Mammary epithelial cell (primary cell): ENCODE results near the gene RPL35A.

Experiments used
- EZH2 ChIP-seq: IDR thresholded peaks from 2 replicates; pipeline ENCODE4 v1.6.1; 2012; ENCODE audit warnings: low read length, inconsistent platforms, borderline replicate concordance
- TF ChIP-seq, protein P1 (sequence below), 2 donors: IDR thresholded peaks in 1 of 2; conservative IDR thresholded peaks in 1 of 2; 2 replicates each; pipeline ENCODE4 v1.5.1; 2011 to 2012; ENCODE audit warnings: inconsistent platforms in 2 of 2, low read length in 2 of 2, mild to moderate bottlenecking in 2 of 2, control low read depth in 1 of 2, low read depth in 1 of 2; ENCODE audit not compliant: insufficient read depth in 1 of 2; ENCODE audit errors: extremely low read depth in 1 of 2

DNA sequence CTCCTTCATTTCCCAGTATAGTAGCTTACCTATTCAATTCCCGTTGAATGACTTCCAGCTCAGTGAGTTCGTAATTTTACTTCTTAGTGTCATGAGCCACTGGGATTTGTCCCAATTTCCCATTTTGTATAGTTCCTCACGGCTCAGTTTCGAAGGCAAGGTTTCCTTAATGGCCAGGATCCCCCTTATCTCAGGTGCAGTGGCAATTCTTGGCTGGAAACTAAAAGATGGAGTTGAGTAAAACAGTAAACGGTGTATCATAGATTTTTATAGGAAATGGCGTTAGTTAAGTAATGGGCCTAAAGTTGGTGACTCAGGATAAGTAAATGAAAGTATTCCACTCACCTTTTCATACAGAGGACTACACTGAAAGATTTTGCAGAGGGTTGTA lies 9.5 kb downstream of the RPL35A start:
- TF ChIP-seq, protein P1, sequence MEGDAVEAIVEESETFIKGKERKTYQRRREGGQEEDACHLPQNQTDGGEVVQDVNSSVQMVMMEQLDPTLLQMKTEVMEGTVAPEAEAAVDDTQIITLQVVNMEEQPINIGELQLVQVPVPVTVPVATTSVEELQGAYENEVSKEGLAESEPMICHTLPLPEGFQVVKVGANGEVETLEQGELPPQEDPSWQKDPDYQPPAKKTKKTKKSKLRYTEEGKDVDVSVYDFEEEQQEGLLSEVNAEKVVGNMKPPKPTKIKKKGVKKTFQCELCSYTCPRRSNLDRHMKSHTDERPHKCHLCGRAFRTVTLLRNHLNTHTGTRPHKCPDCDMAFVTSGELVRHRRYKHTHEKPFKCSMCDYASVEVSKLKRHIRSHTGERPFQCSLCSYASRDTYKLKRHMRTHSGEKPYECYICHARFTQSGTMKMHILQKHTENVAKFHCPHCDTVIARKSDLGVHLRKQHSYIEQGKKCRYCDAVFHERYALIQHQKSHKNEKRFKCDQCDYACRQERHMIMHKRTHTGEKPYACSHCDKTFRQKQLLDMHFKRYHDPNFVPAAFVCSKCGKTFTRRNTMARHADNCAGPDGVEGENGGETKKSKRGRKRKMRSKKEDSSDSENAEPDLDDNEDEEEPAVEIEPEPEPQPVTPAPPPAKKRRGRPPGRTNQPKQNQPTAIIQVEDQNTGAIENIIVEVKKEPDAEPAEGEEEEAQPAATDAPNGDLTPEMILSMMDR (conservative IDR thresholded peaks at IDR 0.05 in 1 of 2, IDR thresholded peaks at IDR 0.05 in 1 of 2; ENCODE audit: extremely low read depth in 1 of 2, insufficient read depth in 1 of 2, low read depth in 1 of 2, low read length in 2 of 2) = no peak
- no peak for TF ChIP-seq EZH2
